ENCODE measurements around the gene IMPG2.

- TF ChIP-seq CTCF (IDR thresholded peaks at IDR 0.05) (no peak), POLR2A (IDR thresholded peaks at IDR 0.05) (no peak)
Observed at GRCh38 chr3:101217472-101218245, 102.7 kb downstream of the IMPG2 start.

Data from right lobe of liver (tissue), 4 donors.